Uterus (tissue), 2 donors: ENCODE measurements around the gene KIF5A.

Source experiments
- CTCF ChIP-seq, 4 experiments: fragments of 200-600 bp in 2 of 4; fragments of 450-650 bp in 2 of 4; sonication (generic) in 2 of 4; IDR thresholded peaks; one replicate each; pipeline ENCODE4 v1.5.1; 2016 to 2019; ENCODE audit warnings: antibody characterized with exemption in 4 of 4, mild to moderate bottlenecking in 2 of 4, moderate library complexity in 1 of 4
- POLR2A ChIP-seq, 2 donors: fragments of 450-650 bp; IDR thresholded peaks; one replicate each; pipeline ENCODE4 v1.6.1; 2016; ENCODE audit warnings: antibody characterized with exemption in 2 of 2, mild to moderate bottlenecking in 1 of 2, moderate library complexity in 1 of 2

GRCh38 chr12:57591782-57592325, 42.0 kb downstream of the KIF5A start:
- TF ChIP-seq CTCF (IDR thresholded peaks at IDR 0.05): no peak
- TF ChIP-seq POLR2A (IDR thresholded peaks at IDR 0.05): no peak
